Activated T-cell treated with anti-CD3 and anti-CD28 coated beads, Interleukin-2, amount 50 U/mL, for 72 hours (primary cell): Measurements from ENCODE around the gene WWOX. TPM values are rescaled to one million over a fixed set of nuclear protein-coding genes. Genes with fewer than 3 reads are reported as not detected.

Experiments
- total RNA-seq, 2 donors: library from RNA; stranded (reverse); gene quantifications; one replicate each; pipeline ENCODE4 v1.2.3, GENCODE V29; 2022

WWOX gene
- total RNA-seq, 2 donors from 2014 or later, result 21.2 to 21.5 TPM

Other genes with a start within 250 kb of the WWOX start
- gene CLEC3A, start 77.1 kb upstream of the WWOX start, total RNA-seq, result not detected